Upper lobe of left lung (tissue), 4 donors: ENCODE data around the gene RIPK1.

Source experiments
- EP300 ChIP-seq, 4 donors: sonication (generic); formaldehyde crosslinking; IDR thresholded peaks; one replicate each; pipeline ENCODE4 v1.5.1; 2017; ENCODE audit warnings: antibody characterized with exemption in 4 of 4, control low read depth in 2 of 4
- TF ChIP-seq, protein P1 (sequence below), 6 experiments: fragments of 450-650 bp in 4 of 6; fragments of 200-600 bp in 2 of 6; sonication (generic) in 2 of 6; IDR thresholded peaks; one replicate each; pipeline ENCODE4 v1.5.1; 2016 to 2019; ENCODE audit warnings: antibody characterized with exemption in 6 of 6

DNA sequence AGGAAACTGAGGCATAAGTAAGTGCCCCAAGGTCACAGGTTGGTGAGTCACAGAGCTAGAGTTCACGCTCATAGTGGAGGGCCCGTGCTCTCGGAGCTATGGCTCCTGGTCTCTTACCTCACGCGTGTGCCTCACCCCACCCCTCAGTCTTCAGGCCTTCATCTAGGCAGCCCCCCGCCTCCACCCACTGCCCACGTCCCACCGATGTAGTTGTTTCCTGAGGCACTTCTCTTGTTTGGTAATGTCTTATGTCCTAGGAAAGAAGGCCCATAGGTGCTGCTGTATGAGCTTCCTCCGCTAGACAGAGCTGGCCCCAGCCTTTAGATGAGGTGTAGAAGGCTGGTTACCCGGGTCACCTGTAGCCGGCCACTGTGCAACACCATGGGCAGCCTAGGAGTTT is 5.1 kb downstream of the RIPK1 start:
- TF ChIP-seq, protein P1, sequence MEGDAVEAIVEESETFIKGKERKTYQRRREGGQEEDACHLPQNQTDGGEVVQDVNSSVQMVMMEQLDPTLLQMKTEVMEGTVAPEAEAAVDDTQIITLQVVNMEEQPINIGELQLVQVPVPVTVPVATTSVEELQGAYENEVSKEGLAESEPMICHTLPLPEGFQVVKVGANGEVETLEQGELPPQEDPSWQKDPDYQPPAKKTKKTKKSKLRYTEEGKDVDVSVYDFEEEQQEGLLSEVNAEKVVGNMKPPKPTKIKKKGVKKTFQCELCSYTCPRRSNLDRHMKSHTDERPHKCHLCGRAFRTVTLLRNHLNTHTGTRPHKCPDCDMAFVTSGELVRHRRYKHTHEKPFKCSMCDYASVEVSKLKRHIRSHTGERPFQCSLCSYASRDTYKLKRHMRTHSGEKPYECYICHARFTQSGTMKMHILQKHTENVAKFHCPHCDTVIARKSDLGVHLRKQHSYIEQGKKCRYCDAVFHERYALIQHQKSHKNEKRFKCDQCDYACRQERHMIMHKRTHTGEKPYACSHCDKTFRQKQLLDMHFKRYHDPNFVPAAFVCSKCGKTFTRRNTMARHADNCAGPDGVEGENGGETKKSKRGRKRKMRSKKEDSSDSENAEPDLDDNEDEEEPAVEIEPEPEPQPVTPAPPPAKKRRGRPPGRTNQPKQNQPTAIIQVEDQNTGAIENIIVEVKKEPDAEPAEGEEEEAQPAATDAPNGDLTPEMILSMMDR (IDR thresholded peaks at IDR 0.05) = no peak
- TF ChIP-seq EP300 (IDR thresholded peaks at IDR 0.05) = no peak
